NCI-H774 (cell line): ENCODE measurements around the gene CD40.
"Not testable (repeated sequence)": the region's sequence is repeated elsewhere in the genome, so short reads cannot be mapped to it uniquely, and the experiment has no call there.

Experiments
- DNase-seq: peaks from one replicate; lab custom pipeline; 2025; lab: John Stamatoyannopoulos, UW

CD40 gene

GRCh38 chr20:46093531-46093930 lies 24.6 kb upstream of the CD40 start:
- no peak for DNase-seq

GRCh38 chr20:46099491-46100287 lies 18.4 kb upstream of the CD40 start:
- DNase-seq = no peak

DNA sequence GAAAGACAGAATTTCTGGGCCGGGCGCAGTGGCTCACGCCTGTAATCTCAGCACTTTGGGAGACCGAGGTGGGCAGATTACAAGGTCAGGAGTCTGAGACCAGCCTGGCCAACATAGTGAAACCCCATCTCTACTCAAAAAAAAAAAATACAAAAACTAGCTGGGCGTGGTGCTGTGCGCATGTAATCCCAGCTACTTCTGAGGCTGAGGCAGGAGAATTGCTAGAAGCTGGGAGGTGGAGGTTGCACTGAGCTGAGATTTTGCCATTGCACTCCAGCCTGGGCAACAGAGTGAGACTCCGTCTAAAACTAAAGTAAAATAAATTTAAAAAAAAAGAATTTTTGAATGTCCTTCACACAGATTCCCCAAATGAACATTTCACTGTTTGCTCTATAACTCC lies 17.7 kb upstream of the CD40 start:
- DNase-seq = not testable (repeated sequence)

DNA sequence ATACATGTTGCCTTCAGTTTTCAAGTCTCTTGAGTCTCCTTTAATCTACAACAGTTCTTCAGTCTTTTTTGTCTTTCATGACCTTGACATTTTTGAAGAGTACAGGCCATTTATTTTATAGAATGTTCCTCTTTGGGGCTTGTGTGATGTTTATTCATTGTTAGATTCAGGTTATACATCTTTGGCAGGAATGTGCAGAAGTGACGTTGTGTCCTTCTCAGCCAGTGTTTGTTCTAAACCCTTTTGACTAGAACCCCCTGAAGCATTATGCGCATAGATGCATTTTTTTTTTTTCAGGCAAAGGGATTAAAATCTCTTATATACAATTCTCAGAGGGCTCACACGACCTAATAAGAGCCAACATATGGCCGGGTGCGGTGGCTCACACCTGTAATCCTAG lies 17.1 kb upstream of the CD40 start:
- no peak for DNase-seq

DNA sequence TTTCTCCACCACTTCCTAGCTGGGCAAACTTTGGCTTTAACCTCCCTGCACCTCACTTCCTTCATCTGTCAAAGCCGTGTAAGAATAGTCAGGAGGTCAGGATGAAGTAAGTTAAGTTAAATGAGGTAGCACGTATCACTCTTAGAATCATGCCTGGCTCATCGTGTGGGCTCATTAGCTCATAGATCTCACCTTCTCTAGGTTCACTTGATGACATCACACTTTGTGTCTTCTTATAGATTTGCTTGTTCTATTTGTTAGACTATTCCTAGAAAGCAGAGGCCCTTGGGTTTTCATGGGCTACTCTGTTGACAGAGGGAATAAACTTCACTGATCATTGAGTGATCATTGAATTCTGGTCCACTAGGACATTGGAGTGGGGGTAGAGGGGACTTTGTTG lies 16.2 kb upstream of the CD40 start:
- no peak for DNase-seq

DNA sequence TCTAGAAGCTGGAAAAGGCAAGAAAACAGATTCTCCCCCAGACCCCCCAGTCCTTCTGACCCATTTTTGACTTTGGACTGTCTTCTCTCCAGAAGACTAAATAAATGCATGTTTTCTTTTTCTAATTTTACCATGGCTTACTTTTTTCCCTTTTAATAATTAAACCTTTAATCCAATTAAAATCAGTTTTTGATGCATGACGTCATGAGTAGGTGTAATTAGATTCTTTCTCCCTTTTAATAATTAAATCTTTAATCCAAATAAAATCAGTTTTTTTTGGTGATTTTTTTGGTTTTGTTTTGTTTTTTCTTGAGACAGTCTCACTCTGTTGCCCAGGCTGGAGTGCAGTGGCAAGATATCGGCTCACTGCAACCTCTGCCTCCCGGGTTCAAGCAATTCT lies 15.2 kb upstream of the CD40 start:
- no peak for DNase-seq

GRCh38 chr20:46104262-46104661 lies 13.9 kb upstream of the CD40 start:
- no peak for DNase-seq

DNA sequence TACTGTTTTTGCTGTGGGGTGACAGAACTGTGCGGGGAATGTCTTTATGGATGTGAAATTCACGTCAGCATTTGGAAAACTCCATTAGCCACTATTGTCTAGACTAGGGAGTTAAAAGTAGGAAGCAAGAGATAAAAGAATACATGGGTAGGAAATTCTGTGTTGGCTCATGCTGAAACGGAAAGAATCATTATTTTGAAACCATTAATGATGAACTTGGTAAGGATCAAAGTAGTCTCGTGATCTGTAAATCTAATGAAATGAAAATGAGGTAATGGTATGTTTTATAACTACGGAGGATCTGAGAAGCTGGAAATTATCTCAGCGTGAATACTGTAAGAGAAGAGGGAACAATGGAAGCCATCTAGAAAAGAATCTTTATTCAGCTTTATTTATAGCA lies 11.1 kb upstream of the CD40 start:
- DNase-seq = no peak

GRCh38 chr20:46108435-46108841 lies 9.7 kb upstream of the CD40 start:
- DNase-seq = no peak

GRCh38 chr20:46108976-46109375 lies 9.1 kb upstream of the CD40 start:
- no peak for DNase-seq

DNA sequence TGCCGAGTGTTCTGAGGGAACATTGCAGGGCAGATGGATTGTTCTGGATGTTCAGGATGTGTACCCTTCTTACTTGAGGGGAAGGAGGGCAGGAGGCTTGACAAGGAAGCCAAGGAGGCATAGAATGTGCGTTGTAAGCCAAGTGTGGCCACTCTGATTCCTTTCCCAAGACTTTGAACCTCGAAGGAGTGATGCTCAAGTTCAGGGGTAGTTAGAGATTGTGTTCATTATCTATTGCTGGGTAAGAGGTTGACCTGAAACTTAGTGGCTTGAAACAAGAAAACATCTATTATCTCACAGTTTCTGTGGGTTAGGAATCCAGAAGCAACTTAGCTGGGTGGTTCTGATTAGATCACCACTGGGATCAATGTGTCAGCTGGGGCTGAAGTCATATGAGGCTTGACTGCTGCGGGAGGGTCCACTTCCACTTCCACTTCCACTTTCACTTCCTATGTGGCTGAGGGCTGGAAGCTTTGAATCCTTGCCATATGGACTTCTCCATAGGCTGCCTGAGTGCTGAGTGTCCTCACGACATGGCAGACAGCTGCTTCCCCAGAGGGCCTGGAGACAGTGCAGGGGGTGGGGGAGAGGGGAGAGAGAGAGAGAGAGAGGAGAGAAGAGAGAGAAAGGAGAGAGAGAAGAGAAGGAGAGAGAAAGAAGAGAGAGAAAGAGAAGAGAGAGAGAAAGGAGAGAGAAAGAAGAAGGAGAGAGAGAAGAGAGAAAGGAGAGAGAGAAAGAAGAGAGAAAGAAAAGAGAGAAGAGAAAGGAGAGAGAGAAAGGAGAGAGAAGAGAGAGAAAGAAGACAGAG lies 6.9 kb upstream of the CD40 start:
- no peak for DNase-seq

- DNase-seq = no peak
Measured at GRCh38 chr20:46111836-46112212, 6.3 kb upstream of the CD40 start.

GRCh38 chr20:46112430-46113112 lies 5.5 kb upstream of the CD40 start:
- no peak for DNase-seq

DNA sequence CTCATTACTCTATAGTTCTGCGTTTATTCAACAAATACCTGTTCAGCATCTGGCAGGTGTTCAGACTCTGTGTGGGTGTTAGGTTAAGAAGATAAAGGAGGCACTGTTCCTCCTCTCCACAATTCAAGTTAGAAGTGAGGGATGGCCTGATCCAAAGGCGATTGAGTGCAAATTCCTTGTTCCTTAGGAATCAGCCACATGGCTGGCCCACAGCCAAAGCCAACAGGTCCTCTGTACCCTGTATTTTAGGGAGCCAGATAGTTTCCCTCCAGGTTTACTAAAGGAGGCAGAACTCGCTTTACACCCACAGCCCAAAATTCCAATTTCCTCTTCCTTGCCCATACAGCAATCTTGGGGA lies 5.0 kb upstream of the CD40 start:
- no peak for DNase-seq

GRCh38 chr20:46114449-46114848 lies 3.7 kb upstream of the CD40 start:
- no peak for DNase-seq

GRCh38 chr20:46118481-46119020 lies 437 bp downstream of the CD40 start:
- no peak for DNase-seq

DNA sequence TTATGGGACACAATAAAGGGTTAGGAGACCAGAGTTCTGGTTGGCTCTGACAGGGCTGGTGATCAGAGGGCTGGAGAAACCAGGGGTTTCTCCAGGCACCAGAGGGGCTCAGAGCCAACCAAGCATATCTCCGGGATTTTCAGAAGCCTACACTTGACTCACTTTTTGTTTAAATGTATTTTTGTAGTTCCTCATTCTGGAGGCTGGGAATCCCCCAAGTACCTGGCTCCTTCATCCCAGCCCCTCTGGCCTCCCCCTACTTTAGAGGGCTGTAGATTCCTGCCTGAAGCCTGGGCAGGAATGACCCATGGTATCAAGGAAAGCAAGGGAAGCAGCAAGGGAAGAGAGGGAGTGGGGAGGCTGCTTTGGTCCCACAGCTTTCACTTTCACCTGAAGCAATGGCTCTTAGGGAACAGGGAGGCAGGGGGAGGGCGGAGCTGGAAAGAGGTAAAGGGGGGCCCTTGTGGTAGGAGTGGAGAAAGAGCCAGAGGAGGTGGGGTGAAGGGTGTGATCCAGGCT lies 973 bp downstream of the CD40 start:
- no peak for DNase-seq

GRCh38 chr20:46119547-46119946 lies 1.4 kb downstream of the CD40 start:
- no peak for DNase-seq

DNA sequence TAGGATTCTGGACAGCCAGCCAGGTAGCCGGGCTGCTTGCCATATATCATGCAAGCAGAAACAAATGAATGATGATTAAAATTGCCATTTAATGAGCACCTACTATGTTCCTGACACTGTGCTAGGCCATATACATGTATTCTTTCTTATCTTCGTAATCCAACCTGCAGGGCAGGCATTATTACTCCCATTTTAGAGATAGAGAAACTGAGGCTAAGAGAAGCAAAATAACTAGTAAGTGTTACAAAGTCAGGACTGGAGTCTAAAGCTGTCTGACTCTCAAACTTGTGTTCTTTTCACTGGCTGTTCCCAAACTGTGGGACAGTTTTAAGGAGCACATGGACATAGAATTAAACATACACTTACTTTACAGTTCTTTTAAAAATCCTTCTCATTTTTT lies 2.0 kb downstream of the CD40 start:
- DNase-seq = no peak

- DNase-seq = no peak
Measured at GRCh38 chr20:46121184-46121930, 3.2 kb downstream of the CD40 start.

GRCh38 chr20:46122071-46122470 lies 4.0 kb downstream of the CD40 start:
- no peak for DNase-seq
